ENCODE results near the gene COG7. TPM values are rescaled to one million over a fixed set of nuclear protein-coding genes. Genes with fewer than 3 reads are reported as not detected.
A peak's percentile ranks its signal among the peaks of the same experiment; 100 is the strongest.

COG7 gene
- total RNA-seq, 1 donor from 2014 or later: 7.1 TPM

DNA sequence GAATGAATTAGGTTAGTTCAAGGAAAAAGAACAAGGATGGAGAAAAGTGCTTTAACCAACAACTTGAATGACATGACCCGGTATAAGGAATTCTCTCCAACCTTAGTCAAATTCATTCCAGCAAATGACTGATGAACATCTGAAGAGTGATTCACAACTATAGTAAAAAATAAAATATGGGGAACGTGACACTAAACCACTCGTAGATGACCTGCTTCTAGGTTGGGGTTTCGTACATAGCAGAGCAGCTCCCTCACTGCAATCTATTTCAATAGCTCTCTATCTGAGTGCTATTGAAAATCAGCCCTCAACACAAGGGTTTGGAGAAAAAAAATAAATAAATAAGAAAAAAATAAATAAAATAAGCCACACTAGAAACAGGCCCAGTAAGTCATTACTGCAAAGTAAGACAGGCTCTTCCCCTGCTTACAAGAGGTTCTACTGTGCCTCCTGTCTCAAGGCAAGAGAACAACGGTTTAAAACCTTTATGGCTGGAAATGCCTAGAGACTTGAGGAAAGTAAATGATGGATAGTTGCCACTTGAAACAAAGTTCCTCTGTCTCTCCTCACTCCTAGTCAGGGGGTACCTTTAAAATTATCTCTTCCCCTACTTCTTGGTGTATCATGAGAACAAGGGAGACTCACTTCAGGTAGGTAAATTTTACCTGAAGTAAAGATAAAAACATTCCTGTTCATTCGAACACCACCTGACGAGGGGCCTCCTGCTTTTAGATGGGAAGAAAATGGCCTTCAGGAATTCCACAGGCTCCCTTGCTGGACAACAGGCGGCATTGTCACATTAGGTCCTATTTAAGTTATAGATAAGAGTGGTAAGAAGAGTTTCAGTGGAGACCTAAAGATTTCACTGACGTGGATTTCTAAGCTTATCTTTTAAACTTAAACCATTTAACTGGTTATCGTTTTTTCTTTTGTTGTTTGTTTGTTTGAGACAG lies 20.5 kb downstream of the COG7 start:
- FAIRE-seq (no peak), DNase-seq (ENCODE audit: low read depth) (peak; percentile 14)
- H3K4me3 ChIP-seq (ENCODE audit: low read depth, low read length): no peak overlapping the region

DNA sequence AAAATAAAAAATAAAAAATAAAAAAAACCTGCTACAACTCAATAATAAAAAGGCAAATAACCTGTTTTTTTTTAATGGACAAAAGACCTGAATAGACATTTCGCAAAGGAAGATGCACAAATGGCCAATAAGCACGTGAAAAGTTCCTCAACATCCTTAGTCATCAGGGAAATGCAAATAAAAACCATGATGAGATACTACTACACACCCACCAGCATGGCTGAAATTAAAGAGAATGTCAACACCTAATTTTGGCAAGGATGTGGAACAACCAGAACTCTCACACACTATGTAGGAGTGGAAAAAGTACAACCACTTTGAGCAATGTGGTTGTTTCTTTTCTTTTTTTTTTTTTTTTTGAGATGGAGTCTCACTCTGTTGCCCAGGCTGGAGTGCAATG lies 24.6 kb downstream of the COG7 start:
- FAIRE-seq (no peak), DNase-seq (ENCODE audit: low read depth) (peak; percentile 68)
- no peak overlapping the region for H3K4me3 ChIP-seq (ENCODE audit: low read depth, low read length)
- no peaks in the 10 kb centered on the region for H3K27me3 ChIP-seq (ENCODE audit: control insufficient read depth, insufficient read depth, low read length)
- TF ChIP-seq, protein P1, sequence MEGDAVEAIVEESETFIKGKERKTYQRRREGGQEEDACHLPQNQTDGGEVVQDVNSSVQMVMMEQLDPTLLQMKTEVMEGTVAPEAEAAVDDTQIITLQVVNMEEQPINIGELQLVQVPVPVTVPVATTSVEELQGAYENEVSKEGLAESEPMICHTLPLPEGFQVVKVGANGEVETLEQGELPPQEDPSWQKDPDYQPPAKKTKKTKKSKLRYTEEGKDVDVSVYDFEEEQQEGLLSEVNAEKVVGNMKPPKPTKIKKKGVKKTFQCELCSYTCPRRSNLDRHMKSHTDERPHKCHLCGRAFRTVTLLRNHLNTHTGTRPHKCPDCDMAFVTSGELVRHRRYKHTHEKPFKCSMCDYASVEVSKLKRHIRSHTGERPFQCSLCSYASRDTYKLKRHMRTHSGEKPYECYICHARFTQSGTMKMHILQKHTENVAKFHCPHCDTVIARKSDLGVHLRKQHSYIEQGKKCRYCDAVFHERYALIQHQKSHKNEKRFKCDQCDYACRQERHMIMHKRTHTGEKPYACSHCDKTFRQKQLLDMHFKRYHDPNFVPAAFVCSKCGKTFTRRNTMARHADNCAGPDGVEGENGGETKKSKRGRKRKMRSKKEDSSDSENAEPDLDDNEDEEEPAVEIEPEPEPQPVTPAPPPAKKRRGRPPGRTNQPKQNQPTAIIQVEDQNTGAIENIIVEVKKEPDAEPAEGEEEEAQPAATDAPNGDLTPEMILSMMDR (IDR thresholded peaks at IDR 0.05; ENCODE audit: insufficient read depth, low read length, severe bottlenecking): no peak
- peaks cover 5% of the 10 kb centered on the region for H3K36me3 ChIP-seq (ENCODE audit: control insufficient read depth, insufficient read depth, low read length)

More for the DNA sequence above, 20.5 kb downstream of the COG7 start:
- H3K27me3 ChIP-seq (ENCODE audit: control insufficient read depth, insufficient read depth, low read length): no peaks in the 10 kb centered on the region
- H3K36me3 ChIP-seq (ENCODE audit: control insufficient read depth, insufficient read depth, low read length): peaks cover 7% of the 10 kb centered on the region
- TF ChIP-seq, protein P1 (IDR thresholded peaks at IDR 0.05; ENCODE audit: insufficient read depth, low read length, severe bottlenecking): peak; percentile 35

- Histone ChIP-seq H3K4me3 (ENCODE audit: low read depth, low read length) (no peak overlapping the region), H3K36me3 (ENCODE audit: control insufficient read depth, insufficient read depth, low read length) (no peaks in the 10 kb centered on the region), H3K27me3 (ENCODE audit: control insufficient read depth, insufficient read depth, low read length) (no peaks in the 10 kb centered on the region)
- TF ChIP-seq, protein P1 (IDR thresholded peaks at IDR 0.05; ENCODE audit: insufficient read depth, low read length, severe bottlenecking): no peak
- FAIRE-seq (no peak), DNase-seq (ENCODE audit: low read depth) (peak; percentile 93)
These were observed 28.6 kb downstream of the COG7 start for GRCh38 chr16:23424292-23424958.

DNA sequence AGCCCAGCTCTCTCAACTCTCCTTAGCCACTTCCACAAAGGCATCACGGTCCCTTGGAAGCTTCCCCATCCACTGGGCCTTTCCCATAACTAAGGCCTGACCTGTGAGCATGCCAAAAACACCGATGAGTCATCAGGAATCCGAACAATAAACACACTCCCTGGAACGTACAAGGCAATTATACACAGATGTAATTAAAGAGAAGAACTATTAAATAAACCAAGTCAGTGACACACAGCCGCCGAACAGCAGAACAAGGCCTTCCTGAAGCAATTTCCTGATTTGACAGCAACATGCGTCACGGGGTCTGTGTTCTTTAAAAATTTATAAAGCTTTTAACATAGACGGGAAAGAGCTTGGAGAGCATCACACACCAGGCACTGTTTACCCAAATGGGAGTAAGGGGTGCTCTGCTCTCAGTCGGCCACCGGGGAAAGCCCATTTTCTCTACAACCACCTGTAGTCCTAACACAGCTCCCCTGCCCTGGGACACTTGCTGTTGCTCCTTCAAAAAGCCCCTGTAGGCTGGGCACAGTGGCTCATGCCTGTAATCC lies 29.4 kb downstream of the COG7 start:
- no peak overlapping the region for H3K4me3 ChIP-seq (ENCODE audit: low read depth, low read length)
- DNase-seq (ENCODE audit: low read depth) (peak; percentile 97), FAIRE-seq (no peak)
- H3K36me3 ChIP-seq (ENCODE audit: control insufficient read depth, insufficient read depth, low read length): no peaks in the 10 kb centered on the region
- TF ChIP-seq, protein P1 (IDR thresholded peaks at IDR 0.05; ENCODE audit: insufficient read depth, low read length, severe bottlenecking): no peak
- no peaks in the 10 kb centered on the region for H3K27me3 ChIP-seq (ENCODE audit: control insufficient read depth, insufficient read depth, low read length)

- H3K4me3 ChIP-seq (ENCODE audit: low read depth, low read length): no peak overlapping the region
- no peaks in the 10 kb centered on the region for H3K27me3 ChIP-seq (ENCODE audit: control insufficient read depth, insufficient read depth, low read length)
- FAIRE-seq (no peak), DNase-seq (ENCODE audit: low read depth) (no peak)
- TF ChIP-seq, protein P1 (IDR thresholded peaks at IDR 0.05; ENCODE audit: insufficient read depth, low read length, severe bottlenecking): no peak
- peaks cover 2% of the 10 kb centered on the region for H3K36me3 ChIP-seq (ENCODE audit: control insufficient read depth, insufficient read depth, low read length)
These were observed 33.0 kb downstream of the COG7 start for GRCh38 chr16:23420011-23420410.

All from bronchial epithelial cell (primary cell).